ENCODE measurements around the gene GATAD2A.
"Not testable (repeated sequence)": the region's sequence is repeated elsewhere in the genome, so short reads cannot be mapped to it uniquely, and the experiment has no call there.

Gene GATAD2A

DNA sequence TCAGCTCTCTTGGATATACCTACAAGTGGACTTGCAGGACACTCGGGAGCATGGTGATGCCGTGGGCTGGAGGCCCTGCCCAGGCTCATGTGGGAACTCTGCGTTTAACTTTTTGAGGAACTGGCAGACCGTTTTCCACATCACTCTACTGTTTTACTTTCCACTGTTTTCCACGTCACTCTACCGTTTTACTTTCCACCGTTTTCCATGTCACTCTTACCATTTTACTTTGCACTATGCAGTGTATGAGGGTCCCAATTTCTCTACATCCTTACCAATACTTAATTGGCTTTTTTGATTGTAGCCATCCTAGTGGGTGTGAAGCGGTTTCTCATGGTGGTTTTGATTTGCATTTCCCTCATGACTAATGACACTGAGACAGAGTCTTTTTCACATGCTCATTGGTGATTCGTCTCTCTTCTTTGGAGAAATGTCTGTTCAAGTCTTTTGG, 40.5 kb downstream of the GATAD2A start:
- no peak for DNase-seq (ENCODE audit: low read depth in 2 of 2)

DNA sequence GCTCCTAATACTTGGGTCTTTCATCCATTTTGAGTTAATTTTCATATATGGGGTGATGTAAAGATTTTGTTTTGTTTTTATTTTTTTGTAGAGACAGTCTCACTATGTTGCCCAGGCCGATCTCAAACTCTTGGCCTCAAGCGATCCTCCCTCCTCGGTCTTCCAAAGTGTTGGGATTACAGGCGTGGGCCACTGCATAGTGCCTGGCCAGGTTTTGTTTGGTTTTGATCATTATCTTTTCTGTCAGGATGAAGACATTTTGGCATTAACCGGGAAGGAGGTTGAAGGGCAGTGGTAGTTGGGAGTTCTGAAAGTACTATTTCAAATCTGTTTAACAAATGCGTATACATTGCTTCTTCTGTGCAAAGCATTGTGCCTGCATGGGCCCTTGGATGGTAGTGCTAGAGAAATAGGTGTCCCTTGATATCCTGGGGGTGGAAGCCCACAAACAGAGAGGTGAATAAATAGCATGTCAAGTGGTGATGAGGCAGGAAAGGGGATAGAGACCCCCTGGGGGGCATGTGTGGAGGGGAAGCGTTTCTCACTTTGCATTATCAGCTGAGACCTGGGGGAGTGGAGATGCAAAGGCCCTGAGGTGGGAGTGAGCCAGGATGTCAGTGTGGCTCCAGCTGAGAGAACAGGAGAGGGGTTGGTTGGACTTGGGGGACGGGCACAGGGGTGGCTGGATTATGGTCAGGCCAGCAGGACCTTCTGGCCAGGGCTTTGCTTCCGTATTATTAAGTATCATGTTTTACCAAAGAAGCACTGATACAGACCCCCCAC, 41.4 kb downstream of the GATAD2A start:
- DNase-seq (ENCODE audit: low read depth in 2 of 2): no peak

DNA sequence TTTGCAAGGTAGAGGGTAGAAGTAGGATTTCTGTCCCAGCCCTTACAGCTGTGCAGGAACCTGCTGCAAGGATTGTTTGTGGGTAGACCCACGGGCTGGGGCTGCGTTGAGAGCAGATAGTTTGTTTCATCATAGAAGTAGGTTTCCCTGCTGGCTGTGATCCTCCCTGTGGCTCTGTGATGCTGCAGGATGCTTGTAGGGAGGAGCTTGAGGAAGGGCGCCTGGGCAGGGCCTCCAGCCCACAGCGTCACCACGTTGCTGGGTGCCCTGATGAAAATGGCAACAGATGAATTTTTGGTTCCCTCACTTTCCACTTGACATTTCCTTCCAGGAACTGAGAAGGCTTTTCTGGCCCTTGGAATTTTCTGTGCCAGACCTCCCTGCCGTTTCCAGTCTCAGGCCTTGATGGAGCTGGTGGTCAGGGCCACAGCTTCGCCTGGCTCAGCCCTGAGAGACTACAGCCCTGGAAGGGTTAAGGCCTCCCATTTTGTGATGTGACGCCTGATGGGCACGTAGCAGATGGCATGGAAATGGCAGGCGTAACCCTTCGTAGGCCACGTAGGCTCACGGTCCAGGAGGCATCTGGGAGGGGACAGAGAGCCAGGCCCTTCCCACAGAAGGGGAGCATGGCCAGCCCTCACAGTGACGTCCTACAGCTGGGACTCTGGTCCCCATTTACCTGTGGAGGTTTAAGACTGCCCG, 42.2 kb downstream of the GATAD2A start:
- no peak for DNase-seq (ENCODE audit: low read depth in 2 of 2)

DNA sequence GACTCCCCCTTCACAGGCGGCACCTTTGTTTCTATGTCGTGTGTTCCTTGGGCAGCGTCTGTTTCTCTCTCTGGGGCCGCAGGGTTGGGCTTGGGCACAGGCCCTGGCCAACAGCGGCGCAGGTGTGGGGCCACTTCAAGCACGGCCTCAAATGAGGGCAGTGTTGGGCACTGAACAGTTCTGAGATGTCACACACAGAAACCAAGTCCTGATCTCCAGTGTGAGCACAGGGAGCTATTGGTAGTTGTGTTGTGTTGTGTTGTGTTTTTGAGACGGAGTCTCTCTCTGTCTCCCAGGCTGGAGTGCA, 42.7 kb downstream of the GATAD2A start:
- no peak for DNase-seq (ENCODE audit: low read depth in 2 of 2)

DNA sequence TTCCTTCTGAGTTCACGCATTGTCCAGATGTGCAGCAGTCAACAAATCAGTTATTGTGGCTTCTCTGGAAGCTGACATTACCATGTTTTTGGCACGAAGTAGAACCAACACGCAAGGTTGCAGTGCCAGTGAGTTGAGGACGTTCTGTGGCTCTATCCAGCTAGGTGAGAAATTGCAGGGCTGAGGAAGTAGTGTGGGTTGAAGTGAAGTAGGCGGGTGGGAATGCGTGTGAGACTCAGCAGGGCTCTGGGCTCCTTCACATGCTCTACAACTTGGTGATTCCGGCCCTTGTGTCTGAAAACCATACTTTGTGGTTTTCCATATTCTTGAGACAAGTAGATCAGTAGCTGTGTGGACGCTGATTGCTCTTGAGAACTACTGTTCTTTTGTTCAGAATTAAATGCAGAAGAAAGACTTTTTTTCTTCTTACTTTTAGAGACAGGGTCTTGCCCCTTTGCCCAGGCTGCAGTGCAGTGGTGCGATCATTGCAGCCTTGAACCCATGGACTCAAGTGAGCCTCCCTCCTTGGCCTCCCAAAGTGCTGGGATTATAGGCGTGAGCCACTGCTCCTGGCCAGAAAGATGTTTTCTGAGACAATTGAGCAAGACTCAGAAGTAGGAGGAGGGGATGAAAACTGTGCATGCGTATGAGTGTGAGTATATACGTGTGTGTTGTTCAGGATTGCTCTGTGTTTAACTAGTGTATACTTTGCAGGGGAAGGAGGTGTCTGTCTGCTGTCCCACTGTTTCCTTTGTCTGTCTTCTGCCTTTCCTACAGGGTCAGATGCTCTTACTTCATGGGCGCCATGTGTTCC, 46.2 kb downstream of the GATAD2A start:
- DNase-seq (ENCODE audit: low read depth in 2 of 2): no peak

DNA sequence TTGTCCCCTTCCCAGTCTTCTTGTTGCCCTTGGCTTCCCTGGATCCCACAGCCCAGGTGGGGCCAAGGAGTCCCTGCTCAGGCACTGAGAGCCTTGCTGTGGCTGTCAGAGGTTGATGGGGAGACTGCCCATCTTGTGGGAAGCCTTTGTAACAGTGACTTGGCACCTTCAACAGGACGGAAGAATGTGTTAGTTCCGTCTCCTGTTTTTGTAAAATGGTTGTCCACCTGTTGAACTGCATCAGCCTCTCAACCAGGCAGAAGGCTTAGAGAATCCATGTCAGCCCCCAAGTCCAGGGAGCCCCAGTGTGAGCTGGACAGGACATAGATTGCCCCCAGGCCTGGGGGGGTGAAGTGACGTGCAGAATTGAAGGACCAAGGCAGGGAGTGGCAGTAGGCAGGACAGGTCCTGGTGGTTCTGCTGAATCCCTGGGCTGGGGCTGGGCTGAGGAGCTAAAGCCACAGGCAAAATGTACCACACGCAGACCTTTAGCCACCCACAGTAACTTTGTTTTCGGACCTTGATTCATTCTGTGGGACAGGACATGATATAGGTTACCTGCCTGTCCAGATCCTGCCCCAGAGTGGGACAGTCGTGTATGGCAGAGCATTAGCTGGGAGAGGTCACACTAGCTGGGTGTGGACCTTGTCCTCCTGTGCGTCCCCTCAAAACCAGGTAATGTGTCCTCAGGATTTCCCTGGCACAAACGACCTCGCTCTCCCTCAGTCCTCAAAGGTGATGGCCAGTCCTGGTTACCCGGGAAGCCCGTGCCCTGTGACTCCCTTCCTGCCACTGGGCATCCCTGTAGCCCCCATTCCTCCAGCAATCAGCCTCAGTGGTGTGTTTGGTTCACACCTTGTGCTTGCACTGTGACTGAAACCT, 47.0 kb downstream of the GATAD2A start:
- DNase-seq (ENCODE audit: low read depth in 2 of 2): no peak

DNA sequence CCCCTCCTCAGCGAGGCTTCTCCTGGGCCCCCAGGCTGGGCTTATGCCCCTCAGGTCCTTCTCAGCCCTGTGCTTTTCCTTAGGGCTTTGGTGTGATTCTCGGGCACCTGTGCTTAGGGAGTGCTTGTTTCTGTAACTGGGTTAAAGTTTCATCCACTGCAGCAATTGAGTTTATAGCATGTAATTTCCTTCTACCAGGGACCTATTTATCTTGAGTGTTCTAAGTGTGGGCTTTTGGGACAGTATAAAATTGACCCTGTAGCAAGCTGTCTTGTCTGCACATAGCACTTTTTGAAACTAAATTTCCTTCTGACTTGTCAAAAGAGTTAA, 47.6 kb downstream of the GATAD2A start:
- no peak for DNase-seq (ENCODE audit: low read depth in 2 of 2)

DNA sequence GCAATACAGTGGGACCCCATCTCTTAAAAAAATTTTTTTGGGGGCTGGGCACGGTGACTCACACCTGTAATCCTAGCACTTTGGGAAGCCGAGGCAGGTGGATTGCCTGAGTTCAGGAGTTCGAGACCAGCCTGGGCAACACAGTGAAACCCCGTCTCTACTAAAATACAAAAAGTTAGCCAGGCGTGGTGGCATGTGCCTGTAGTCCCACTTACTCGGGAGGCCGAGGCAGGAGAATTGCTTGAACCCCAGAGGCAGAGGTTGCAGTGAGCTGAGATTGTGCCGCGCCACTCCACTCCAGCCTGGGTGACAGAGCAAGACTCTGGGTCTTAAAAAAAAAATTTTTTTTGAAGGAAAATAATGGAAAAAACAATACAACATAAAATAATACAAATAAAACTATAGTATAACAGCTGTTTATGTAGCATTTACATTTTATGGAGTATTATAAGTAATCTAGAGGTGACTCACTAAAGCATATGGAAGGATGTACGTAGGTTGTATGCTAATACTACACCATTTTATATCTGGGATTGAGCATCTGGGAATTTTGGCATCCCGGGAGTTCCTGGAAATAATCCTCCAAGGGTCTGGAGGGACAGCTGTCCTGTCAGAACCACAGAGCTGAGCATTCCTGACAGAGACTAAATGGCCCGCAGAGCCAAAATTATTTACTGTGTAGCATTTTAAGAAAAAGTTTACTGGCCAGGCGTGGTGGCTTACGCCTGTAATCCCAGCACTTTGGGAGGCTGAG, 49.9 kb downstream of the GATAD2A start:
- DNase-seq (ENCODE audit: low read depth in 2 of 2): not testable (repeated sequence)

DNA sequence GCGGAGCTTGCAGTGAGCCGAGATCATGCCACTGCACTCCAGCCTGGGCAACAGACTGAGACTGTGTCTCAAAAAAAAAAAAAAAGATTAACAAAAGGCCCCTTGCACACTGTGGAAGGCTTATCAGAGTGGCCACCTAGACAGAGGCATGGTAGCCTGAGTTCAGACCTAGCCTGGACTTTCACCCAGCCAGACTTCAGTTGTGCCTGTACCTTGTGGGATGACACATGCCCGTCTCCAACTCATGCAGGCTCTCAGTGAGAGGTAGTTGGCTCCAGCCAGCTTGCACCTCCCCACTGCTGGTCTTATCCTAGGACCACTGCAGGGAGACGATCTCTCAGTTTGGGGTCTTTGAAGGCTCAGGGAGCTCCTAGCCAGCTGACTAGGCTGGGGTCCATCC, 52.2 kb downstream of the GATAD2A start:
- no peak for DNase-seq (ENCODE audit: low read depth in 2 of 2)

DNA sequence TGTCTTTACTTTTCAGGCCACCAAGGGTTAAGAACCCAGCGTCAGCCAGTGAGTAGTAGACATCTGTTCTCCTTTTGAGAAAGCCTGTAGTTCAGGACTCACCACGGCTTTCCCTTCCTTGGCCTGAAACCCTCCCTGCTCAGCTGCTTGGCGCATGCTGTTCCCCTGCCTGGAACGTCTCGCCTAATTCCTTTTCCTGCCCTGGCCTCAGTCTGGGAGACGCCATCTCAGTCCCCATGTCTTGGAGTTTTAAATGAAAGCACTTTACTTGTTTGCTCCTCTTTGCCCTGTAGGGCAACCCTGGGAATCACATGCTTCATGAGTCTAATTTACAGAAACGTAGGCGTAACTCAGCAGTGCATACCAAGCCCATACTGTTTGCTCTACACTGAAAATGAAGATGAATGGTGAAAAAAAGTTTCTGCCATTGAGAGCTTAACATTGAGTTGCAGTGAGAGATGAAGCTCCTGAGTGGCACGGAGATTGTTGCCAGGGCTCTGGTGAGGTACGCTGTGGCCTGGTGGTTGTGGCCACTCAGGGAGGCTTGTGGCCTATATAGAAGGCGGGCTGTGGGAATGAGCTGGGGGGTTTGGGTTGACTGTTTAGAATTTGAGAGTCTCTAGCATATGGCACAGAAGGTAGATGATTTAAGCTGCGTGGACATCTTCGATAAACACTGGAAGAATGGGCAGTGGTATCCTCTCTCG, 52.8 kb downstream of the GATAD2A start:
- DNase-seq (ENCODE audit: low read depth in 2 of 2): no peak

DNA sequence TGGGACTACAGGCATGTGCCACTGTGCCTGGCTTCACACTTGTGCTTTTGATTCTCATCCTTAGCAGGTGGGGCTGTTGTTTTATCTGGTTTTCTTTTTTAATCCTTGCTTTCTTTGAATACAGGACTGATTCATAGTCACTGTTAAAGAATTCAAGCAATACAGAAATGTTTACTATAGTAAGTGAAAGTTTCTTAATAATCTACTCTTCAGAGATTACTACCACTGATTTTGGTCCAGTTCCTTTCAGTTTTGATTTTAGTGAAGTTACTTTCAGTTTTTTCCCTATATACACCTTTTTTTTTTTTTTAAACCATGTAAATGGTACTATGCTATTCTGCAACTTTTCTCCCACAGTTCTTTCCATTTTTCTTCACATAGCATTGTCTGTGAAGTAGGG, 53.6 kb downstream of the GATAD2A start:
- no peak for DNase-seq (ENCODE audit: low read depth in 2 of 2)

DNA sequence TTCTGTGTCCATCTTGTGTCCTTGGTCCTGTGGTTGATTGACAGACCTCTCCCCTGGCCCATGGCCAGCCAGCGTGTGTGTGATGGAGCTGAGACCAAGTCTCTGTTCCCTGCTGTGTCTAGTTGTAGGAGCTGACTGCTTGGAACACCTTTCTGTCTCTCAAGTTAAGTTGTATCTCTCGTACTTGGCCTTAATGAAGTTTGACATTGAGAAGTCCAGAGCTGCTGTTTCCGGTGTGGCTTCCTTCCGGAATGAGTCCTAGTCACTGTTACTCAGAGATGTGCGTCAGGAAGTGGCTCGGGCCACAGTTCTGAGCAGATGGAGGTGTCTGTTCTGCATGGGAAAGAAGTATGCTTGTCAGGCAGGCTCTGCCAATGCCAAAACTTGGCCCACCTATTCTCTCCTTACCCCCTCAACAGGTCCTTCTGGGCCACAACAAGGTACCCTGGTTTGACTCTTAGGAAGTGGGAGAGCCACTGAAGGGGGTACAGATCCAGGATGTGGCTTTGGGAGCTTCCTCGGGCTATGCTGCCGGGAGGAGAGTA, 54.3 kb downstream of the GATAD2A start:
- peak; percentile 56 to 61 for DNase-seq (ENCODE audit: low read depth in 2 of 2)

DNA sequence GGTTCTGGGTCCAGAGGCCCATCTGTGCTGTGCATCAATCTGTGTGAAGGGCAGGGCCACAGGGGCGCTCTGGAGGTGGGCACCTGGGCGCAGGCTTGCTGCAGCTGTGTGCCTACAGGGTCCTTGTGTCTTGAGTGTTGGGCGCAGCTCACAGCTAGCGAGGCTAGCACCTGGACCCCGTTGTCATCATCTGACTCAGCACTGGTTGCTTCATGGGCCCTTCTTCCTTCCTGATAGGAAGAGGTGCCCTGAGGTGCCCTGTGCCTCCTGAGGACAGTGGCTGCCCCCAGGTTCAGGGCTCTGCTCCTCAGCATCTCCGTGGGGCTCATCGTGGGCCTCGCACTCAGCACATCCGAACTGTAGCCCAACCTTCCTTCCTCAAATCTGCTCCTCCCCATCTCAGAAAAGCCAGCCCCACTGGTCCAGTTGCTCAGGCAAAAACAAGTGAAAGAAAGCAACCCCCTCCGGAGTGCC, 54.8 kb downstream of the GATAD2A start:
- DNase-seq (ENCODE audit: low read depth in 2 of 2): no peak

DNA sequence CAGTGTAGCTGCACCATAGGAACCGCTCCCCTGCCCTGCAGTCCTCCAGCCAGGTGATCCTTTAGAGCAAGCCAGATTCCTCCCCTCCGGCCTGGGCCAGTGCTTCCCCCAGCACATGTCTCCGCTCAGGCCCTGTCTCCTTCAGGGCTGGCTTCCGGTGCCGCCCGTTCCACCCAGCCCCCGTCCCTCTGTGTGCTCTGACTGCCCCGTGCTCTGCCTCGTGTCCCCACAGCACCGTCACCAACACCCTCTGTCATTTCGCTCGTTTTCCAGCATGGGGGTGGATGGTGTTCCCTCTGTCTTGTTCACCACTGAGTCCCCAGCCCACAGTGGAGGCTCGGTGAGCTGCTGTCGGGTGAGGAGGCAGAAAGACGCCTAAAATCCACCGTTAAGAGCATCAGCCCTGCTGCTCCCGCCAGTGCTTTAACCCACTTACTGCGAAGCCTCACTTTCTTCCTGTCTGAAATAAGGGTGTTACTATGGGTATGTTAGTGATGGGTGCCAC, 55.3 kb downstream of the GATAD2A start:
- peak; percentile 62 for DNase-seq (ENCODE audit: low read depth in 2 of 2)

DNA sequence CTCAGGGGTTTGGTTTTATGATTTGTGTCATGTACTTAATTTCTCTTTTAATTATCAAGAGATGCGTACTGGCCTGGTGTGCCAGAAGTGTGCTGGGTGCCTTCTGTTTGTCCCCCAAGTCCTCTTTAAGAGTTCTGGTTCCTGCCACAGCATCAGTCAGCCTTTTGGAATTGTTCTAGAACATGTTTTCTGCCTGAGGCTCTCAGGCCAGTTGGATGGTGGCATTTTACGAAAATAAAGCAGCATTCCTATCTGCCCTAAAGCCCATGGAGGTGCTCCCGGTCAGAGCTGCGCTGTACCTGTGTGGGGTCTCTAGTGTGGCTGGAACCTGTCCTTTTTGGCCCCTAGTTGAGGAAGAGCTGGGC, 55.8 kb downstream of the GATAD2A start:
- DNase-seq (ENCODE audit: low read depth in 2 of 2): no peak

DNA sequence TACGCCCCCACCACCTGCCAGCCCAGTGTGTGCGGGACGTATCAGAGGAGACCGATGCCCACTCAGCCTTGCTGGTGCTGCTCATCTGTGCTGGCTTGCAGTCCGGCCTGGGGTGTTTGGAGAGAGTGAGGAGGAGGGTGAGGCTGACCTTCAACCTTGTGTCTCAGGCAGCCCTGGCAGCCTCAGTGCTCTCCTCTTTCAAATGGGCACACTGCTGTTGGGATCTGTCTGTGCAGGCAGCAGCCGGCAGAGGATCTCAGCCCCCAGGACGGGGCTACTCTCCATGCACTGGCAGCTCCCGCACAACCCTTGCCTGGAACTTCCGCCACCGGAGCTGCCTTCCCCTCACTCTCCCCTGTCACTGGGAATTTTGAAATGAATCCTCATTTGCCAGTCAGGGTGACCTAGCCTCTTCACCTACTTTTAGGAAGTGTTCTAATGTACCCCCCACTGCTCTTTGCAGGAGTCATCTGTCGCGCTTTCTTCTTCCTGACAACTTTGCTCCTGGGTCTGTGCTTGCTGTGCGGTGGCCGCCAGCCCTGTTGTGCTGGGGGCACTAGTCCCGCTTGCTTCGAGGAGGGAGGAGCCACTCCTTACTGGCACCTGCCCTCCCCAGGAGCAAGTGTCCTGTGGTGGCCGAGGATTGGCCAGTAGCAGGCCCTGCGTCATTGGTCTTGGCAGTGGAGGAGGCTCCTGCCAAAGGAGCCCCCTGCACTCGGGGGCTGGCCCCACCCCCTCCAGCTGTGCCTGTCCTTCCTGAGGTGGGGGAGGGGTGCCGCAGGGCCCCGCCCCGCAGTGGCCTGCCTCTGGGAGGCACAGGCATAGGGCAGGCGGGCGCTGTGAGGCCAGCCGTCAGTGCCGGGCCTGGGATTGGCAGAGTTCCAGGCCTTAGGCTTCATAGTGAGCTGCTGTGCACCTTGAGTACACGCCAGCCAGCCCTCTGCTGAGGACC, 56.5 kb downstream of the GATAD2A start:
- DNase-seq (ENCODE audit: low read depth in 2 of 2): no peak

DNA sequence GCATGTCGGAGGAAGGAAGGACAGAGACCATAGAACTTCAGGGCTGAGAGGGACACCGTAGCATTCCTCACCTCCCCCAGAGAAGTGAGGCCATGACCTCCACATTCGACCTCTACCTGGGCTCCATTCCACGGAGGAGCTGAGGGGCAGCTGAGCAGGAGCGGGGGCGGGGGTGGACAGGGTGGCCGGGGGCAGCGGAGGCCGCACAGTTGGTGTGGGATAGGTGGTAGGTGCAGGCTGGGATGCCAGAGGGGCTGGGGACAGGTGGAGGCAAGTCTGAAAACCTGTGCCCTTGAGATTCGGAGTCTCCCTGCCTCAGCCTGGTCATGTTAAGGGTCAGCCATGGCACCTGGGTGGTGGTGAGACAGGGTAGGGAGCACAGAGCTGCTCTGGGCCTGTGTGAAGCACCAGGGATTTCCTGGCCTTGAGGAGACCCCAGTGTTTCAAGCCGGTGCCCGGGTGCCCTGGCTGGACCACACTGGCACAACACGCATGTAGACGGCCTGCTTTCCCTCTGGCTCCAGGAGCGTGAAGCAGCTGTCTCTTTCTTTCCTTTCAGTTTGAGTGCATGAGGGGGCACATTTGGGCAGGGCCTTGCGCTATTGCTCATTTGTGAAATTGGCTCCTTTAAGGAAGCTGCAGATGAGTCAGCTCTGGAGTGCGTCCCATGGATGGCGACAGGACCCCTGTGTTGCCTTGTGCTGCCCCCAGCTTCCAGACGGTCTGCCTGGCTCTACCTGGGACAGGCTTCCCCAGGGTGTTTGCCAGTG, 58.1 kb downstream of the GATAD2A start:
- no peak for DNase-seq (ENCODE audit: low read depth in 2 of 2)
